ENCODE data around the gene PCF11.

The PCF11 gene

GRCh38 chr11:83194281-83195142 lies 37.6 kb downstream of the PCF11 start:
- DNase-seq (ENCODE audit: low read depth in 1 of 2, low spot score in 1 of 2), result peak; percentile 72 to 94
- TF ChIP-seq GABPA (IDR thresholded peaks at IDR 0.05; ENCODE audit: low read depth), result 0 out of 2 replicates have a peak, but pooled peaks have one; percentile 39
- TF ChIP-seq, protein P1, sequence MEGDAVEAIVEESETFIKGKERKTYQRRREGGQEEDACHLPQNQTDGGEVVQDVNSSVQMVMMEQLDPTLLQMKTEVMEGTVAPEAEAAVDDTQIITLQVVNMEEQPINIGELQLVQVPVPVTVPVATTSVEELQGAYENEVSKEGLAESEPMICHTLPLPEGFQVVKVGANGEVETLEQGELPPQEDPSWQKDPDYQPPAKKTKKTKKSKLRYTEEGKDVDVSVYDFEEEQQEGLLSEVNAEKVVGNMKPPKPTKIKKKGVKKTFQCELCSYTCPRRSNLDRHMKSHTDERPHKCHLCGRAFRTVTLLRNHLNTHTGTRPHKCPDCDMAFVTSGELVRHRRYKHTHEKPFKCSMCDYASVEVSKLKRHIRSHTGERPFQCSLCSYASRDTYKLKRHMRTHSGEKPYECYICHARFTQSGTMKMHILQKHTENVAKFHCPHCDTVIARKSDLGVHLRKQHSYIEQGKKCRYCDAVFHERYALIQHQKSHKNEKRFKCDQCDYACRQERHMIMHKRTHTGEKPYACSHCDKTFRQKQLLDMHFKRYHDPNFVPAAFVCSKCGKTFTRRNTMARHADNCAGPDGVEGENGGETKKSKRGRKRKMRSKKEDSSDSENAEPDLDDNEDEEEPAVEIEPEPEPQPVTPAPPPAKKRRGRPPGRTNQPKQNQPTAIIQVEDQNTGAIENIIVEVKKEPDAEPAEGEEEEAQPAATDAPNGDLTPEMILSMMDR (IDR thresholded peaks at IDR 0.05; ENCODE audit: insufficient read depth, low read length), result no peak
- peak; percentile 73 for TF ChIP-seq SPI1 (IDR thresholded peaks at IDR 0.05; ENCODE audit: borderline replicate concordance, low read depth)
- TF ChIP-seq, protein P2, sequence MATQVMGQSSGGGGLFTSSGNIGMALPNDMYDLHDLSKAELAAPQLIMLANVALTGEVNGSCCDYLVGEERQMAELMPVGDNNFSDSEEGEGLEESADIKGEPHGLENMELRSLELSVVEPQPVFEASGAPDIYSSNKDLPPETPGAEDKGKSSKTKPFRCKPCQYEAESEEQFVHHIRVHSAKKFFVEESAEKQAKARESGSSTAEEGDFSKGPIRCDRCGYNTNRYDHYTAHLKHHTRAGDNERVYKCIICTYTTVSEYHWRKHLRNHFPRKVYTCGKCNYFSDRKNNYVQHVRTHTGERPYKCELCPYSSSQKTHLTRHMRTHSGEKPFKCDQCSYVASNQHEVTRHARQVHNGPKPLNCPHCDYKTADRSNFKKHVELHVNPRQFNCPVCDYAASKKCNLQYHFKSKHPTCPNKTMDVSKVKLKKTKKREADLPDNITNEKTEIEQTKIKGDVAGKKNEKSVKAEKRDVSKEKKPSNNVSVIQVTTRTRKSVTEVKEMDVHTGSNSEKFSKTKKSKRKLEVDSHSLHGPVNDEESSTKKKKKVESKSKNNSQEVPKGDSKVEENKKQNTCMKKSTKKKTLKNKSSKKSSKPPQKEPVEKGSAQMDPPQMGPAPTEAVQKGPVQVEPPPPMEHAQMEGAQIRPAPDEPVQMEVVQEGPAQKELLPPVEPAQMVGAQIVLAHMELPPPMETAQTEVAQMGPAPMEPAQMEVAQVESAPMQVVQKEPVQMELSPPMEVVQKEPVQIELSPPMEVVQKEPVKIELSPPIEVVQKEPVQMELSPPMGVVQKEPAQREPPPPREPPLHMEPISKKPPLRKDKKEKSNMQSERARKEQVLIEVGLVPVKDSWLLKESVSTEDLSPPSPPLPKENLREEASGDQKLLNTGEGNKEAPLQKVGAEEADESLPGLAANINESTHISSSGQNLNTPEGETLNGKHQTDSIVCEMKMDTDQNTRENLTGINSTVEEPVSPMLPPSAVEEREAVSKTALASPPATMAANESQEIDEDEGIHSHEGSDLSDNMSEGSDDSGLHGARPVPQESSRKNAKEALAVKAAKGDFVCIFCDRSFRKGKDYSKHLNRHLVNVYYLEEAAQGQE (IDR thresholded peaks at IDR 0.05; ENCODE audit: insufficient replicate concordance, low read depth), result peak; percentile 2
- peak; percentile 68; the same call in 1 of the 2 replicates for TF ChIP-seq POLR2AphosphoS5 (IDR thresholded peaks at IDR 0.05; ENCODE audit: low read depth)
- Histone ChIP-seq H3K4me3 (replicated peaks; ENCODE audit: insufficient read depth, low read length) (peak overlapping the region; percentile 92), H3K27ac (replicated peaks) (peak overlapping the region; percentile 83), H3K27me3 (ENCODE audit: insufficient read depth, poor library complexity, severe bottlenecking) (no peaks in the 10 kb centered on the region)

DNA sequence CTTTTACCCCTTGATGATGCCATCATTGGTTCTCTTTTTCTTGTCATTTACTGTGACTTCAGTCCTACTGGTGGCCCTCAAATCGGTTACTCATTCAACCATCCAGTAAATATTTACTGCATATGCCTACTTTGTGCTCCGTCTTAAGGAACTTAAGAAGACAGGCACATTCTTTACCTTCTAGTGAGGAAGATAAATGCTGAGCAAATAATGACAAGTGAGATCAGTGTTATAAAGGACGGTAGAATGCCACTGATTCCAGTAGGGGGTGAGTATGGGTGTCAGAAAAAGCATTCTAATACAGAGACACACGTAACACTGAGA lies 38.2 kb downstream of the PCF11 start:
- Histone ChIP-seq H3K4me3 (replicated peaks; ENCODE audit: insufficient read depth, low read length) (peak overlapping the region; percentile 92), H3K27ac (replicated peaks) (peak overlapping the region; percentile 83), H3K27me3 (ENCODE audit: insufficient read depth, poor library complexity, severe bottlenecking) (no peaks in the 10 kb centered on the region)
- TF ChIP-seq SPI1 (IDR thresholded peaks at IDR 0.05; ENCODE audit: borderline replicate concordance, low read depth) (no peak), GABPA (IDR thresholded peaks at IDR 0.05; ENCODE audit: low read depth) (no peak), POLR2AphosphoS5 (IDR thresholded peaks at IDR 0.05; ENCODE audit: low read depth) (no peak)
- TF ChIP-seq, protein P1 (IDR thresholded peaks at IDR 0.05; ENCODE audit: insufficient read depth, low read length), result no peak
- TF ChIP-seq, protein P2 (IDR thresholded peaks at IDR 0.05; ENCODE audit: insufficient replicate concordance, low read depth), result no peak
- no peak for DNase-seq (ENCODE audit: low read depth in 1 of 2, low spot score in 1 of 2)

GRCh38 chr11:83195649-83196048 lies 38.7 kb downstream of the PCF11 start:
- no peak for DNase-seq (ENCODE audit: low read depth in 1 of 2, low spot score in 1 of 2)
- H3K4me3 ChIP-seq (replicated peaks; ENCODE audit: insufficient read depth, low read length), result peak overlapping the region; percentile 92; the same call in 1 of the 2 replicates
- TF ChIP-seq POLR2AphosphoS5 (IDR thresholded peaks at IDR 0.05; ENCODE audit: low read depth) (no peak), GABPA (IDR thresholded peaks at IDR 0.05; ENCODE audit: low read depth) (no peak), SPI1 (IDR thresholded peaks at IDR 0.05; ENCODE audit: borderline replicate concordance, low read depth) (no peak)
- TF ChIP-seq, protein P2 (IDR thresholded peaks at IDR 0.05; ENCODE audit: insufficient replicate concordance, low read depth), result no peak
- TF ChIP-seq, protein P1 (IDR thresholded peaks at IDR 0.05; ENCODE audit: insufficient read depth, low read length), result no peak
- H3K27ac ChIP-seq (replicated peaks), result peak overlapping the region; percentile 83
- no peaks in the 10 kb centered on the region for H3K27me3 ChIP-seq (ENCODE audit: insufficient read depth, poor library complexity, severe bottlenecking)
